ENCODE measurements around the gene HMMR.

DNA sequence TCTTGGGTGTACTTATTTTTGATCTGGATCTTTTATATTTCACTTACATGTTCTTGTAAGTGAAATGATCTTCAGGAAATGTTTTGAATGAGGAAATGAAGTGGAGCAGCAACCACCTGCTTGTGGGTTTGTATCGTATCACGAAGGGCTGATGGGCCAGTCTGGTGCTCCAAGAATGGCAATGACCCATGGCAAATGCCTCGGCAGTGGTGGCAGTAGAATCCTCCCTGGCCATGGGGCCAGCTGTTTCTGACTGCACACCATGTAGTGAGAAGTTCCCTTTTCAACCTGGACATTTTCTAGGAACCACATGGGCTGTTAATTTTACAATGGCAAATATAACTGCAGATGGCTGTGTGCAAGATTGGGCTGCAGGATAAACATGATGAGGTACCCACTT, 74.9 kb downstream of the HMMR start:
- TF ChIP-seq POLR2AphosphoS5 (IDR thresholded peaks at IDR 0.05) (no peak), MXI1 (conservative IDR thresholded peaks at IDR 0.05; ENCODE audit: poor library complexity, severe bottlenecking) (no peak), CTCF (IDR thresholded peaks at IDR 0.05; ENCODE audit: poor library complexity, severe bottlenecking) (no peak), EZH2 (IDR thresholded peaks at IDR 0.05; ENCODE audit: borderline replicate concordance, insufficient read depth, low read length, poor library complexity, severe bottlenecking) (no peak), TAF1 (IDR thresholded peaks at IDR 0.05; ENCODE audit: low read depth) (no peak), RAD21 (conservative IDR thresholded peaks at IDR 0.05) (no peak)
